ENCODE results near the gene CEP250. TPM values are rescaled to one million over a fixed set of nuclear protein-coding genes. Genes with fewer than 3 reads are reported as not detected.

CEP250 gene
- total RNA-seq, 1 experiment from 2014 or later, result 42.3 TPM

- TF ChIP-seq ATF3 (IDR thresholded peaks at IDR 0.05) (no peak), POLR2A (IDR thresholded peaks at IDR 0.05; ENCODE audit: borderline replicate concordance, extremely low read depth, insufficient read depth, insufficient read length) (no peak), TCF7L2 (IDR thresholded peaks at IDR 0.05; ENCODE audit: borderline replicate concordance, extremely low read depth, insufficient read depth, insufficient read length) (no peak), SIN3A (IDR thresholded peaks at IDR 0.05; ENCODE audit: low read depth) (no peak), CEBPB (IDR thresholded peaks at IDR 0.05; ENCODE audit: low read depth) (no peak), RAD21 (IDR thresholded peaks at IDR 0.05; ENCODE audit: low read depth) (no peak), POLR2AphosphoS5 (IDR thresholded peaks at IDR 0.05; ENCODE audit: low read depth, low read length) (no peak), JUND (IDR thresholded peaks at IDR 0.05) (no peak), CTCF (IDR thresholded peaks at IDR 0.05 in 2 of 3, conservative IDR thresholded peaks at IDR 0.05 in 1 of 3; ENCODE audit: borderline replicate concordance in 1 of 3, insufficient read depth in 1 of 3, low read depth in 2 of 3, low read length in 2 of 3) (no peak), SRF (IDR thresholded peaks at IDR 0.05; ENCODE audit: low read depth) (no peak), SP1 (IDR thresholded peaks at IDR 0.05; ENCODE audit: low read depth) (no peak), YY1 (IDR thresholded peaks at IDR 0.05; ENCODE audit: extremely low read depth, insufficient replicate concordance, low read depth, low read length) (no peak), EGR1 (IDR thresholded peaks at IDR 0.05; ENCODE audit: low read depth) (no peak), CBX3 (IDR thresholded peaks at IDR 0.05; ENCODE audit: low read depth) (no peak), ZNF274 (IDR thresholded peaks at IDR 0.05; ENCODE audit: low read depth, low read length) (no peak), FOSL1 (IDR thresholded peaks at IDR 0.05; ENCODE audit: low read depth) (no peak)
- Histone ChIP-seq H3K36me3 (ENCODE audit: control insufficient read depth in 1 of 2, insufficient read depth in 2 of 2, low read length in 2 of 2) (peaks cover 10 to 21% of the 10 kb centered on the region in 2 experiments; a peak in 3 of 4 replicates), H3K4me2 (ENCODE audit: low read length) (peak overlapping the region; percentile 84), H3K4me3 (replicated peaks in 1 of 2; ENCODE audit: low read depth in 1 of 2, low read length in 2 of 2) (peak overlapping the region; percentile 68 to 90), H3K79me2 (ENCODE audit: insufficient read depth, low read length) (peaks cover 62% of the 10 kb centered on the region), H2AFZ (ENCODE audit: low read depth, low read length, poor library complexity, severe bottlenecking) (no peak overlapping the region), H4K20me1 (ENCODE audit: insufficient read depth) (no peaks in the 10 kb centered on the region), H3K9ac (ENCODE audit: low read length) (peak overlapping the region; percentile 82), H3K9me2 (ENCODE audit: insufficient read depth) (no peaks in the 10 kb centered on the region), H3K4me1 (ENCODE audit: control insufficient read depth in 1 of 2, insufficient read depth in 2 of 2, low read length in 2 of 2) (peaks cover 0 to 12% of the 10 kb centered on the region in 2 experiments; a peak in 2 of 4 replicates), H3K27me3 (ENCODE audit: insufficient read depth, low read length) (no peaks in the 10 kb centered on the region), H3K9me3 (ENCODE audit: control insufficient read depth in 1 of 2, insufficient read depth in 1 of 2, low read depth in 1 of 2, low read length in 2 of 2) (no peaks in the 10 kb centered on the region), H3K27ac (ENCODE audit: low read depth, low read length) (no peak overlapping the region)
- ChIA-PET CTCF (no interaction called here), RAD21 (ENCODE audit: low non-redundant PET in 1 of 2, low total read pairs in 2 of 2, uncharacterized antibody in 2 of 2, unreplicated experiment in 2 of 2) (no interaction called here), POLR2A (interaction anchor here (2.0 kb wide), 1 partner anchor 18 kb away, joined by 5 read pairs; no protein-coding TSS in a partner anchor)
- BruUV-seq (replicated peaks), result no TSS peak
- ATAC-seq (no peak), DNase-seq (ENCODE audit: low read depth, low spot score) (no peak)
- intact Hi-C loops (cut with micrococcal nuclease), result no loop called here
Observed at GRCh38 chr20:35410613-35411012, 44.8 kb upstream of the CEP250 start.

All from HCT116 (cell line).